OCI-LY7 (cell line): ENCODE results near the gene IQSEC1. TPM values are rescaled to one million over a fixed set of nuclear protein-coding genes. Genes with fewer than 3 reads are reported as not detected.

Experiments used
- BruUV-seq: library from RNA; stranded (reverse); fragments of 400-500 nt; replicated peaks from 2 replicates; lab custom pipeline; 2021; lab: Mats Ljungman, UMichigan
- CTCF ChIA-PET: fragments of 300-600 bp; sonication (Branson Sonifier 250); formaldehyde crosslinking; loops from one replicate; lab custom pipeline; 2022; ENCODE audit warnings: antibody characterized with exemption; ENCODE audit not compliant: unreplicated experiment; lab: Charles Lee
- POLR2A ChIA-PET: fragments of 300-600 bp; sonication (Branson Sonifier 250); formaldehyde crosslinking; loops from one replicate; lab custom pipeline; 2022; ENCODE audit warnings: antibody characterized with exemption; lab: Charles Lee
- DNase-seq: peaks from one replicate; pipeline ENCODE4 v3.0.0-alpha.2; 2015; ENCODE audit warnings: low spot score
- H2AFZ ChIP-seq: fragments of 200-600 bp; sonication (generic), shearing (Covaris generic); 2 replicates; pipeline ENCODE4 v1.6.1; 2014; ENCODE audit warnings: mild to moderate bottlenecking, antibody characterized with exemption, low read length, moderate library complexity
- H3K27ac ChIP-seq: fragments of 200-600 bp; sonication (generic); 2 replicates; pipeline ENCODE4 v1.5.1; 2014; ENCODE audit warnings: mixed run types, low read depth, mild to moderate bottlenecking, moderate library complexity, low read length, inconsistent platforms; ENCODE audit not compliant: poor library complexity, severe bottlenecking
- H3K36me3 ChIP-seq: fragments of 200-600 bp; sonication (generic); 2 replicates; pipeline ENCODE4 v1.6.1; 2014; ENCODE audit warnings: mild to moderate bottlenecking, antibody characterized with exemption, low read length, moderate library complexity, mixed read lengths; ENCODE audit not compliant: insufficient read depth
- H3K4me1 ChIP-seq: fragments of 200-600 bp; sonication (generic); 2 replicates; pipeline ENCODE4 v1.5.1; 2014; ENCODE audit warnings: mild to moderate bottlenecking, low read length; ENCODE audit not compliant: insufficient read depth, poor library complexity, severe bottlenecking
- H3K4me2 ChIP-seq: fragments of 200-600 bp; sonication (generic); 2 replicates; pipeline ENCODE4 v1.6.1; 2014; ENCODE audit warnings: mild to moderate bottlenecking, low read length
- H3K4me3 ChIP-seq: fragments of 200-600 bp; sonication (generic); 2 replicates; pipeline ENCODE4 v1.5.1; 2014; ENCODE audit warnings: mild to moderate bottlenecking, low read depth, low read length; ENCODE audit not compliant: poor library complexity, severe bottlenecking
- H3K79me2 ChIP-seq: fragments of 200-600 bp; sonication (generic); 2 replicates; pipeline ENCODE4 v1.6.1; 2016; ENCODE audit warnings: low read depth, mild to moderate bottlenecking, low read length, moderate library complexity, mixed read lengths; ENCODE audit not compliant: insufficient read depth
- H3K9me2 ChIP-seq: fragments of 200-600 bp; sonication (generic); 2 replicates; pipeline ENCODE4 v1.6.1; 2016; ENCODE audit warnings: mild to moderate bottlenecking, low read length, mixed read lengths; ENCODE audit not compliant: insufficient read depth
- H3K9me3 ChIP-seq: fragments of 200-600 bp; sonication (generic); 2 replicates; pipeline ENCODE4 v1.6.1; 2014; ENCODE audit warnings: mild to moderate bottlenecking, mixed run types, low read length, mixed read lengths
- H4K20me1 ChIP-seq: fragments of 200-600 bp; sonication (generic); 2 replicates; pipeline ENCODE4 v1.6.1; 2014; ENCODE audit warnings: mild to moderate bottlenecking, antibody characterized with exemption, low read length, moderate library complexity, mixed read lengths; ENCODE audit not compliant: insufficient read depth
- CTCF ChIP-seq: fragments of 200-600 bp; sonication (generic); conservative IDR thresholded peaks from 2 replicates; pipeline ENCODE4 v1.5.1; 2014; ENCODE audit warnings: mild to moderate bottlenecking, antibody characterized with exemption, low read length, moderate library complexity, mixed read lengths
- EZH2phosphoT487 ChIP-seq: fragments of 200-600 bp; sonication (generic); IDR thresholded peaks from 2 replicates; pipeline ENCODE4 v1.6.1; 2018; ENCODE audit warnings: low read depth, borderline replicate concordance, mild to moderate bottlenecking, mixed run types, antibody characterized with exemption, low read length, moderate library complexity, mixed read lengths
- intact Hi-C: fragments of 100-400 bp; cut with micrococcal nuclease; formaldehyde crosslinking; loops from one replicate; pipeline ENCODE4 v1.10.0; 2022; ENCODE audit not compliant: unreplicated experiment
- total RNA-seq, 2 experiments: library from RNA; depleted of rRNA in 1 of 2; stranded (reverse); fragments of >200 nt in 1 of 2; shearing (Covaris generic) in 1 of 2; gene quantifications; 2 replicates each; pipeline ENCODE4 v1.2.3, GENCODE V29; 2014 to 2022

Gene IQSEC1
- total RNA-seq, 2 experiments from 2014 or later = 25.2 to 70.1 TPM

- no peaks in the 10 kb centered on the region for H4K20me1 ChIP-seq
- peaks cover 15% of the 10 kb centered on the region; the same call in 1 of the 2 replicates for H3K36me3 ChIP-seq
- no peak for DNase-seq
- CTCF ChIA-PET = no interaction called here
- peaks cover 9% of the 10 kb centered on the region for H3K4me1 ChIP-seq
- no peak overlapping the region for H2AFZ ChIP-seq
- TF ChIP-seq EZH2phosphoT487 (no peak), CTCF (no peak)
- BruUV-seq = no TSS peak
- H3K4me3 ChIP-seq = no peak overlapping the region
- H3K79me2 ChIP-seq = no peaks in the 10 kb centered on the region
- H3K4me2 ChIP-seq = no peak overlapping the region
- H3K9me2 ChIP-seq = no peaks in the 10 kb centered on the region
- intact Hi-C loops = no loop called here
- no peaks in the 10 kb centered on the region for H3K9me3 ChIP-seq
- POLR2A ChIA-PET = interaction anchor here (1.0 kb wide), 1 partner anchor 35 kb away, joined by 4 read pairs; no protein-coding TSS in a partner anchor
- H3K27ac ChIP-seq = no peak overlapping the region
These were observed 38.4 kb downstream of the IQSEC1 start for GRCh38 chr3:13034861-13035260.

- peaks cover 15% of the 10 kb centered on the region; the same call in 1 of the 2 replicates for H3K36me3 ChIP-seq
- H3K27ac ChIP-seq = no peak overlapping the region
- intact Hi-C loops = no loop called here
- no peak for DNase-seq
- H3K4me2 ChIP-seq = no peak overlapping the region
- peaks cover 3% of the 10 kb centered on the region for H3K4me1 ChIP-seq
- BruUV-seq = no TSS peak
- H3K9me2 ChIP-seq = no peaks in the 10 kb centered on the region
- CTCF ChIA-PET = no interaction called here
- H3K4me3 ChIP-seq = no peak overlapping the region
- no peaks in the 10 kb centered on the region for H3K79me2 ChIP-seq
- no peak overlapping the region for H2AFZ ChIP-seq
- TF ChIP-seq EZH2phosphoT487 (no peak), CTCF (no peak)
- no peaks in the 10 kb centered on the region for H4K20me1 ChIP-seq
- no peaks in the 10 kb centered on the region for H3K9me3 ChIP-seq
- POLR2A ChIA-PET = interaction anchor here (0.7 to 1.0 kb wide), 2 partner anchors 22 to 34 kb away, joined by 3 to 4 read pairs; no protein-coding TSS in a partner anchor
These were observed 39.0 kb downstream of the IQSEC1 start for GRCh38 chr3:13034109-13034800.

- Histone ChIP-seq H3K4me2 (no peak overlapping the region), H3K4me1 (peaks cover 11% of the 10 kb centered on the region), H3K9me3 (no peaks in the 10 kb centered on the region), H3K27ac (no peak overlapping the region), H2AFZ (no peak overlapping the region), H3K79me2 (no peaks in the 10 kb centered on the region), H3K9me2 (no peaks in the 10 kb centered on the region), H4K20me1 (0 out of 2 replicates have a peak, but pooled peaks cover 3% of the 10 kb centered on the region), H3K4me3 (no peak overlapping the region), H3K36me3 (peaks cover 16% of the 10 kb centered on the region; the same call in 1 of the 2 replicates)
- intact Hi-C loops = no loop called here
- ChIA-PET CTCF (no interaction called here), POLR2A (no interaction called here)
- DNase-seq = no peak
- no peak for TF ChIP-seq EZH2phosphoT487
- no peak for TF ChIP-seq CTCF
- BruUV-seq = no TSS peak
These were observed 41.0 kb downstream of the IQSEC1 start for GRCh38 chr3:13032206-13032605.
